HS-5 (cell line): ENCODE results near the gene DLK2.
"Not testable (repeated sequence)": the region's sequence is repeated elsewhere in the genome, so short reads cannot be mapped to it uniquely, and the experiment has no call there.

ENCODE experiments used
- DNase-seq: peaks from one replicate; pipeline ENCODE4 v3.0.0-alpha.2; 2012; ENCODE audit warnings: low read depth

Gene DLK2

DNA sequence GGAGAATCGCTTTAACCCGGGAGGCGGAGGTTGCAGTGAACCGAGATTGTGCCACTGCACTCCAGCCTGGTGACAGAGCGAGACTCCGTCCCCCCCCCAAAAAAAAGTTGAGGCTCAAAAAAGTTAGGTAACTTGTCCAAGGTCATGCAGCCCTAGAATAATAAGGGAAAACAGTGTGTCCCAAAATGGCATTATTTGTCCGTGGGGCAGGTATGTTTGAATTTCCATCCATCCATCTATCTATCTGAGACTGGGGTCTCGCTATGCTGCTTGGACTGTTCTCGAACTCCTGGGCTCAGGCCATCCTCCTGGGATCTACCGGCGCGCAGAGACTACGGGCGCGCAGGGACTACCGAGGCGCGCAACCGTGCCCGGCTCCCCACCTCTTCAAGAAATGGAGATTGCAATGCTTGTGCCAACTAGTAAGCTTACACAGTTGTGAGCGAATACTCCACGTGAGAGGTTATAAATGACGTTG is 28.4 kb downstream of the DLK2 start:
- no peak for DNase-seq

GRCh38 chr6:43425083-43425482 is 30.3 kb downstream of the DLK2 start:
- not testable (repeated sequence) for DNase-seq

- no peak for DNase-seq
These were observed 33.5 kb downstream of the DLK2 start for GRCh38 chr6:43421831-43422230.

- DNase-seq: no peak
These were observed 35.2 kb downstream of the DLK2 start for GRCh38 chr6:43420012-43420709.

GRCh38 chr6:43416935-43417334 is 38.4 kb downstream of the DLK2 start:
- DNase-seq: no peak

- not testable (repeated sequence) for DNase-seq
These were observed 40.1 kb downstream of the DLK2 start for GRCh38 chr6:43415275-43415674.

DNA sequence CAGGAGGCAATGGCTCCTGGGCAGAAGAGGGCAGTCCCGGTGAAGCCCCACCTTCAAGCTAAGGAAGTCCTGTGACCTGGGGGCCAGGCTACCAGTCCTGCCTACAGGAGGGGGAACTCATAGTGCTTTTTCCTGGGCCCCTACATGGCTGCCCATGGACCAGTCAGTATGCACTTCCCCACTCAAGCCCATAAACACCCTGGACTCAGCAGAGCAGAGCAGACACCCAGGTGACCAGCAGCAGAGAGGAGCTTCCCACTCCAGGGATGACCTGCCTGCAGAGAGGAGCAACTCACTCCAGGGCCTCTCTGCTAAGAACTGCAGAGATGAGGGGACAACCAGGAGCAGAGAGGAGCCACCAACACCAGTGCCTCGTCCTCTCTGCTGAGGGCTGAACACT is 42.3 kb downstream of the DLK2 start:
- DNase-seq: no peak

DNA sequence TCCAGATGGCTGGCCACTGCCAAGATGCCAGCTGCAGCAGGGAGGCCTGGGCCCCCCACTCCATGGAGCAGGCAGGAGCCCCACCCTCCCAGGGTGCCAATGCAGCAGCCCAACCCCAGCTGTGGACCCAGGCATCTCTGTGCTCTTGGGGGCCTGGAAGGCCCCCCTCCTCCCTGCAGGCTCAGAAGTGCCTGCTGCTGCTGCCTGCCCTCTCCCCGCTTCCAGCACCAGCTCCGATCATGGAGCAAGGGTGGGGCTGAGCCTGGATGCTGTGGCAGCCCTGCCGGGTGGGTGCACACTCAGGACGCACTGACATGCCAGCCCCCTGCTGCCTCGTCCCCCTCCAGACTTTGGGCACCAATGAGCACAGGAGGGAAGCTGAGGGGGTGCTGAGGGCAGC is 42.8 kb downstream of the DLK2 start:
- no peak for DNase-seq

DNA sequence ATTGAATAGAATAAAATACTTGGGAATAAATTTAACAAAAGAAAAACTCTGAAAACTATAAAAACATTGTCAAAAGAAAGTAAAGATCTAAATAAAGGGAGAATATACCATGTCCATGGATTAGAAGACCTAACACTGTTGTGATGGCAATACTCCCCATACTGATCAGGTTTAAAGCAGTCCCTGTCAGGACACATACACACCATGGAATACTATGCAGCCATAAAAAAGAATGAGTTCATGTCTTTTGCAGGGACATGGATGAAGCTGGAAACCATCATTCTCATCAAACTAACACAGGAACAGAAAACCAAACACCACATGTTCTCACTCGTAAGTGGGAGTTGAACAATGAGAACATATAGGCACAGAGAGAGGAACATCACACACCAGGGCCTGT is 44.6 kb downstream of the DLK2 start:
- DNase-seq: not testable (repeated sequence)

GRCh38 chr6:43408259-43408658 is 47.1 kb downstream of the DLK2 start:
- no peak for DNase-seq

DNA sequence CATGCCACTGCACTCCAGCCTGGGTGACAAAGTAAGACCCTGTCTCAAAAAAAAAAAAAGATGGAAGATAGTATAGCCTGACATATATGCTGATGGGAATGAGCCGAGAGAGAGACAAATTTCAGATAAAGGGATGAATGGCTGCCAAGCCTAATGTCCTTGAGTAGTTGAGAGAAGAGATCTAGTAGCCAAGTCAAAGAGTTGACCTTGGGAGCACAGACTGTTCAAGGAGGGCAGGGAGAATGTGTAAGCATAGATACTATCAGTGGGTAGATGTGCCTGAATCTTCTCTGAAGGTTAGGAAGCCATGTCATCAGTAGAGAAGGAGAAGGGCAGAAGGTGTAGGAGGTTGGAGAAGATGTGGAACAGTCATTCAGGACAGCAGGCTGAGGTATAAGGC is 48.1 kb downstream of the DLK2 start:
- no peak for DNase-seq

DNA sequence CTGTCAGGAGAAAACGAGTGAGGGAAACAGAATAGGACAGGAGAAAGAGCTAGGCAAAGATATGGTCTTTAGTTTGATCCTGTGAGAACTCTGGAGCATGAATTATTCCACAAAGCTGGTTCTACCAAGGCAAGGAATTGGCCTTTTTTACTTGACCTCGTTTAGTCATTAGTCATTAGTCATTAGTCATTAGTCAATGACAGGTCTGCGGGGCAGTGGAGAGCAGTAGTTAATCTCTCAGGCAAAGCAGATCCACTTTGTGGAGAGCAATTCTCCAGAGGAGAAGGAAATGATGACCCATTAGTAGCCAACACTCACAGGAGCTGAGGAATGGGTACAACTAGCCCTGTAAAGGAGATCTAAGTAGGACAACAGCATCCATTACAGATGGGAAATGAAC is 50.0 kb downstream of the DLK2 start:
- no peak for DNase-seq

- DNase-seq: no peak
These were observed 52.5 kb downstream of the DLK2 start for GRCh38 chr6:43402820-43403219.

DNA sequence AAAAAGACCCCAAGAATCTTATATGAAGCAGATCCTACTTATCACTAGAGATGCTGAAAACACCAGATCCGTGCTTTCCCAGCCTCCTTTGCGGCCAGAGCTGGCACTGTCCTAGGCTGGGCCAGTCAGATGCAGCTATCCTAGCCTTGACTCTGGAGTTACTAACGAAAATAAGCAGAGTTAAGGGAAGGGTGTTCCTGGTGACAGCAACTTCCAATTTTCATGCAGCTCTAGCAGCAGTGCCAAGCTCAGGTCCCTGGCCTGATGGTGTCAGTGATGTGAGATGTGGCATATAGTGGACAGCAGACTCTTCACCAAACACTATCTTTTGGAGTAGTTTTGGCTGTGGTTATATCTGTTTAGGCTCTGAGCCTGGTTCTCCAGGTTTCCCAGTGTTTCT is 53.6 kb downstream of the DLK2 start:
- no peak for DNase-seq
